ENCODE results near the gene GNLY.

DNA sequence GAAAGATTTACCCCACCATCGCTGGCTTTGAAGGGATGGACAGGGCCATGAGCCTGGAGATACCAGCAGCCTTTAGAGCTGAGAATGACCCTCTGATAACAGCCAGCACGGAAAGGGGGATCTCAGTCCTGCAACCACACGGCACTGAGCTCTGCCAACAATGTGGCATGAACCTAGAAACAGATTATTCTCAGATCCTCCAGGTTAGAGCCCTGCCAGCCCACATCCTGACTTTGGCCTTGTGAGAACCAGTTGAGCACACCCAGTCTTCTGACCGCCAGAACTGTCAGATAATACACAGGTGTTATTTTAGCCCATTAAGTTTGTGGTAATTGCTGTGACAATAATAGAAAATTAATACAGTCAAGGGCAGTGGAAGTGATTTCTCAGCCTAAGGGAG lies 9.4 kb upstream of the GNLY start:
- TF ChIP-seq, protein P1, sequence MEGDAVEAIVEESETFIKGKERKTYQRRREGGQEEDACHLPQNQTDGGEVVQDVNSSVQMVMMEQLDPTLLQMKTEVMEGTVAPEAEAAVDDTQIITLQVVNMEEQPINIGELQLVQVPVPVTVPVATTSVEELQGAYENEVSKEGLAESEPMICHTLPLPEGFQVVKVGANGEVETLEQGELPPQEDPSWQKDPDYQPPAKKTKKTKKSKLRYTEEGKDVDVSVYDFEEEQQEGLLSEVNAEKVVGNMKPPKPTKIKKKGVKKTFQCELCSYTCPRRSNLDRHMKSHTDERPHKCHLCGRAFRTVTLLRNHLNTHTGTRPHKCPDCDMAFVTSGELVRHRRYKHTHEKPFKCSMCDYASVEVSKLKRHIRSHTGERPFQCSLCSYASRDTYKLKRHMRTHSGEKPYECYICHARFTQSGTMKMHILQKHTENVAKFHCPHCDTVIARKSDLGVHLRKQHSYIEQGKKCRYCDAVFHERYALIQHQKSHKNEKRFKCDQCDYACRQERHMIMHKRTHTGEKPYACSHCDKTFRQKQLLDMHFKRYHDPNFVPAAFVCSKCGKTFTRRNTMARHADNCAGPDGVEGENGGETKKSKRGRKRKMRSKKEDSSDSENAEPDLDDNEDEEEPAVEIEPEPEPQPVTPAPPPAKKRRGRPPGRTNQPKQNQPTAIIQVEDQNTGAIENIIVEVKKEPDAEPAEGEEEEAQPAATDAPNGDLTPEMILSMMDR (IDR thresholded peaks at IDR 0.05; ENCODE audit: extremely low read depth in 1 of 2, insufficient read depth in 1 of 2, low read depth in 1 of 2, low read length in 2 of 2) = no peak
- TF ChIP-seq EZH2 (IDR thresholded peaks at IDR 0.05; ENCODE audit: borderline replicate concordance, low read depth, low read length, severe bottlenecking) (no peak), POLR2A (IDR thresholded peaks at IDR 0.05; ENCODE audit: low read depth, low read length) (no peak), FOS (IDR thresholded peaks at IDR 0.05; ENCODE audit: borderline replicate concordance, insufficient read depth, low read length) (no peak), POLR2AphosphoS5 (IDR thresholded peaks at IDR 0.05; ENCODE audit: insufficient read depth, low read depth, low read length) (no peak), GATA2 (IDR thresholded peaks at IDR 0.05; ENCODE audit: insufficient read depth, insufficient read length, low read depth, low read length) (no peak), MYC (IDR thresholded peaks at IDR 0.05; ENCODE audit: low read depth, low read length) (no peak), JUN (IDR thresholded peaks at IDR 0.05; ENCODE audit: borderline replicate concordance, insufficient read depth, insufficient read length, low read depth) (no peak)
- TF ChIP-seq, protein P2, sequence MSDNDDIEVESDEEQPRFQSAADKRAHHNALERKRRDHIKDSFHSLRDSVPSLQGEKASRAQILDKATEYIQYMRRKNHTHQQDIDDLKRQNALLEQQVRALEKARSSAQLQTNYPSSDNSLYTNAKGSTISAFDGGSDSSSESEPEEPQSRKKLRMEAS (IDR thresholded peaks at IDR 0.05; ENCODE audit: insufficient read depth, insufficient read length) = no peak

Measured in endothelial cell of umbilical vein (primary cell).